MCF 10A (cell line): Measurements from ENCODE around the gene TMEM72. TPM values are rescaled to one million over a fixed set of nuclear protein-coding genes. Genes with fewer than 3 reads are reported as not detected.

ENCODE experiments used
- BruUV-seq: library from RNA; stranded (reverse); fragments of 400-500 nt; replicated peaks from 2 replicates; lab custom pipeline; 2021; lab: Mats Ljungman, UMichigan
- CTCF ChIA-PET: fragments of 300-600 bp; sonication (Branson Sonifier 250); formaldehyde crosslinking; extraction: SDS; loops from one replicate; lab custom pipeline; 2021; ENCODE audit warnings: antibody characterized with exemption, inconsistent platforms; lab: Yijun Ruan, JAX
- POLR2A ChIA-PET: fragments of 300-600, 350-650 bp; sonication (Branson Sonifier 250); formaldehyde crosslinking; extraction: SDS; loops from one replicate; lab custom pipeline; 2020; ENCODE audit warnings: antibody characterized with exemption, inconsistent platforms; lab: Yijun Ruan, JAX
- DNase-seq: peaks from one replicate; pipeline ENCODE4 v3.0.0-alpha.2; 2018; ENCODE audit not compliant: unreplicated experiment
- H3K27ac Mint-ChIP-seq: one replicate; pipeline ENCODE4 v1.8.0; 2022; ENCODE audit warnings: mild to moderate bottlenecking, low read depth, mixed read lengths; ENCODE audit not compliant: unreplicated experiment
- H3K27me3 Mint-ChIP-seq: one replicate; pipeline ENCODE4 v1.8.0; 2022; ENCODE audit warnings: mixed read lengths; ENCODE audit not compliant: insufficient read depth, unreplicated experiment
- H3K36me3 Mint-ChIP-seq: one replicate; pipeline ENCODE4 v1.8.0; 2022; ENCODE audit warnings: mild to moderate bottlenecking, moderate library complexity, mixed read lengths; ENCODE audit not compliant: insufficient read depth, unreplicated experiment
- H3K4me1 Mint-ChIP-seq: one replicate; pipeline ENCODE4 v1.8.0; 2022; ENCODE audit warnings: mixed read lengths; ENCODE audit not compliant: insufficient read depth, unreplicated experiment
- H3K4me3 Mint-ChIP-seq: one replicate; pipeline ENCODE4 v1.8.0; 2022; ENCODE audit warnings: mild to moderate bottlenecking, moderate library complexity, mixed read lengths; ENCODE audit not compliant: unreplicated experiment
- H3K9me3 Mint-ChIP-seq: one replicate; pipeline ENCODE4 v1.8.0; 2022; ENCODE audit warnings: mixed read lengths; ENCODE audit not compliant: unreplicated experiment
- CTCF ChIP-seq: fragments of 200-600 bp; IDR thresholded peaks from one replicate; pipeline ENCODE4 v1.8.0; 2022; ENCODE audit warnings: antibody characterized with exemption, mild to moderate bottlenecking; ENCODE audit not compliant: unreplicated experiment
- intact Hi-C: fragments of 100-400 bp; cut with micrococcal nuclease; formaldehyde crosslinking; loops from 2 replicates; pipeline ENCODE4 v1.14.1; 2022
- total RNA-seq: library from RNA; stranded (reverse); gene quantifications from 2 replicates; pipeline ENCODE4 v1.2.3, GENCODE V29; 2022

The TMEM72 gene
- total RNA-seq, 1 experiment from 2014 or later = not detected

- no TSS peak for BruUV-seq
- peaks cover 10% of the 10 kb centered on the region for H3K9me3 Mint-ChIP-seq
- CTCF ChIA-PET = interaction anchor here (0.6 to 0.7 kb wide), 2 partner anchors 9 to 23 kb away, joined by 3 read pairs; no protein-coding TSS in a partner anchor
- no peak overlapping the region for H3K4me3 Mint-ChIP-seq
- no peak for TF ChIP-seq CTCF
- peaks cover 6% of the 10 kb centered on the region for H3K4me1 Mint-ChIP-seq
- H3K27me3 Mint-ChIP-seq = no peaks in the 10 kb centered on the region
- intact Hi-C loops = loop anchor here (10.0 kb wide), 1 partner anchor 295 kb away; no protein-coding TSS in a partner anchor
- POLR2A ChIA-PET = no interaction called here
- no peak overlapping the region for H3K27ac Mint-ChIP-seq
- H3K36me3 Mint-ChIP-seq = no peaks in the 10 kb centered on the region
- DNase-seq = no peak
Observed at GRCh38 chr10:44939691-44940401, 28.7 kb downstream of the TMEM72 start.

- H3K27ac Mint-ChIP-seq = no peak overlapping the region
- CTCF ChIA-PET = interaction anchor here (0.7 to 1.7 kb wide), 3 partner anchors 10 to 16 kb away, joined by 3 to 7 read pairs (median 4); no protein-coding TSS in a partner anchor
- intact Hi-C loops = no loop called here
- no peak overlapping the region for H3K4me3 Mint-ChIP-seq
- POLR2A ChIA-PET = no interaction called here
- no TSS peak for BruUV-seq
- H3K9me3 Mint-ChIP-seq = peaks cover 17% of the 10 kb centered on the region
- H3K4me1 Mint-ChIP-seq = no peaks in the 10 kb centered on the region
- TF ChIP-seq CTCF = no peak
- H3K27me3 Mint-ChIP-seq = no peaks in the 10 kb centered on the region
- DNase-seq = no peak
- no peaks in the 10 kb centered on the region for H3K36me3 Mint-ChIP-seq
Observed at GRCh38 chr10:44944354-44944753, 33.2 kb downstream of the TMEM72 start.

GRCh38 chr10:44946205-44946604 lies 35.1 kb downstream of the TMEM72 start:
- BruUV-seq = no TSS peak
- intact Hi-C loops = no loop called here
- no peak for TF ChIP-seq CTCF
- Mint-ChIP-seq H3K9me3 (peaks cover 17% of the 10 kb centered on the region), H3K4me3 (no peak overlapping the region), H3K27ac (no peak overlapping the region), H3K4me1 (no peaks in the 10 kb centered on the region), H3K27me3 (no peaks in the 10 kb centered on the region), H3K36me3 (no peaks in the 10 kb centered on the region)
- CTCF ChIA-PET = interaction anchor here (6.4 kb wide), 1 partner anchor 13 kb away, joined by 28 read pairs; no protein-coding TSS in a partner anchor
- POLR2A ChIA-PET = no interaction called here
- DNase-seq = no peak

GRCh38 chr10:44947371-44948152 lies 36.4 kb downstream of the TMEM72 start:
- peaks cover 17% of the 10 kb centered on the region for H3K9me3 Mint-ChIP-seq
- H3K4me3 Mint-ChIP-seq = no peak overlapping the region
- no peaks in the 10 kb centered on the region for H3K4me1 Mint-ChIP-seq
- intact Hi-C loops = no loop called here
- ChIA-PET POLR2A (no interaction called here), CTCF (interaction anchor here (6.4 kb wide), 1 partner anchor 14 kb away, joined by 28 read pairs; no protein-coding TSS in a partner anchor)
- BruUV-seq = no TSS peak
- H3K27me3 Mint-ChIP-seq = no peaks in the 10 kb centered on the region
- no peaks in the 10 kb centered on the region for H3K36me3 Mint-ChIP-seq
- H3K27ac Mint-ChIP-seq = no peak overlapping the region
- no peak for DNase-seq
- TF ChIP-seq CTCF = no peak
